Thoracic aorta endothelial cell (primary cell): Measurements from ENCODE around the gene TNFSF10. TPM values are rescaled to one million over a fixed set of nuclear protein-coding genes. Genes with fewer than 3 reads are reported as not detected.

Experiments
- small RNA-seq: library from RNA; depleted of rRNA; stranded (forward); fragments of <200 nt; gene quantifications from one replicate; pipeline ENCODE3, GENCODE V24; 2012
- total RNA-seq: library from RNA; depleted of rRNA; stranded (reverse); fragments of >200 nt; gene quantifications from 2 replicates; pipeline ENCODE4 v1.2.3, GENCODE V29; 2012

The TNFSF10 gene
- 25.7 and 25.8 TPM in 2 replicates for total RNA-seq

DNA sequence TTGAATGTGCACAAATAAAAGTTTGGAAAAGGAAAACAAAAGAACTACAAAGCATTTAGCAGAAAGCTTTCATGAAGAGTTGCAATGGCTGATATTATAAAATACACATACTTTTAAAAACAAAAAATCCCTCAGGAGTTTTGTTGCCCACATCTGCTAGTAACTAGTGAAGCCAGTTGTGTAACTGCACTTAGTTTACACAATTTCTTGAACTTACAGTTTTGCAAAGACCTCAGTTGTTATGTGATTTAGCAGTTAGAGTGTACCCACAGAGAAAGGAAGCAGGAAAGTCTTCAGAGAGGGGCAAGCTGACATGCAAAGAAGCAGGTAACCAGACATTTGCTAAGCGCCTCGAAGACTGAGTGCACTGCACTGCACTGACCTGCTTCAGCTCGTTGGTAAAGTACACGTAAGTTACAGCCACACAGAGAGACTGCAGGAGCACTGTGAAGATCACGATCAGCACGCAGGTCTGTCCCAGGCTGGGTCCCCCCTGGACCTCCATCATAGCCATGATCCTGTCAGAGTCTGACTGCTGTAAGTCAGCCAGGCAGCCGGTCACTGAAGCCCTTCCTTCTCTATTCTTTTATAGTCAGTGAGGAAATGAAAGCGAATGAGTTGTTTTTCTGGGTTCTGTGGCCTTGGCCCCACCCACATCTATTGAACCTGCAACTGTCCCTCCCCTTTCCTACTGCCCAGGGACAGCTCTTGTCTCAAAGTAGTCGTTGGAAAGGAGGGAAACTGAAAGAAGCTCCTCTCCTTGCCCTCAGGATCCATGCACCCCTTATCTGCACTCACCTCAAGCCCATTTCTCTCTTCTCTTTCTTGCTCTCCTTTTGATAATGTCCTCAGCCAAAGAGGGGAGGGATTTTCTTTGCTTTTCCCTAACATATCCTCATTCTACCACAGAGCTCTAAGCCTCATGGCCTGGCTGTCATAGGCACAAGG is at the start of gene TNFSF10:
TSS of gene TNFSF10 (minus strand) at position 560 of the 948 bp plus-strand sequence. CDS start at position 514, 46 bp downstream.

Small RNAs within 50 kb of the gene (small RNA-seq; reads per million reads assigned to genes)
- gene AC007919.1: not detected

Other genes with a start within 250 kb of the TNFSF10 start
- not detected in 2 replicates for gene GHSR, start 75.0 kb downstream of the TNFSF10 start, total RNA-seq
- gene NCEH1, start 187.6 kb upstream of the TNFSF10 start, total RNA-seq: 40.6 and 42.6 TPM in 2 replicates
- 75.3 and 112 TPM in 2 replicates for gene ECT2, start 227.3 kb upstream of the TNFSF10 start, total RNA-seq